HTR-8/SVneo (cell line): ENCODE results near the gene PNKD.
"Not testable (repeated sequence)": the region's sequence is repeated elsewhere in the genome, so short reads cannot be mapped to it uniquely, and the experiment has no call there.

ENCODE experiments used
- DNase-seq: peaks from one replicate; pipeline ENCODE4 v3.0.0; 2011; ENCODE audit warnings: low spot score, mixed read lengths; ENCODE audit not compliant: insufficient read length
- FAIRE-seq: peaks from 2 replicates; lab custom pipeline; 2011; peaks lifted over from hg19 to GRCh38; lab: Jason Lieb, UNC

PNKD gene

GRCh38 chr2:218312267-218312756 is 42.0 kb downstream of the PNKD start:
- FAIRE-seq (no peak), DNase-seq (no peak)

DNA sequence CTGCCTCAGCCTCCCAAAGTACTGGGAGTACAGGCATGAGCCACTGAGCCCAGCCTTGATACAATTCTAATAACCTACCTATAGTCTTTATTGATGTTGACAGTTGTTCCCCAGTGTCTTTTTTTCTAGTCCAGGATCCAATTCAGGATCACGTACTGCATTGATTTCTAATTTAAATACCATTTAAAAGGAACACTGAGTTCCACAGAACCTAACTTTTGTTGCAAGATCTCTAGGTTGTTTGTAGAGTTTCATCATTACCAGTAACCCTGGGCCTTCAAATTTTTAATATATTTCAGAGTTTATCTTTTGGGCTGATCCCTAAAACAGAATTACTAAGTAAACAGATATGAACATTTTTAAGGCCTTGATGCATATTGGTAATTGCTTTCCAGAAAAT is 43.0 kb downstream of the PNKD start:
- FAIRE-seq = no peak
- no peak for DNase-seq

GRCh38 chr2:218314764-218315163 is 44.4 kb downstream of the PNKD start:
- DNase-seq, FAIRE-seq: not testable (repeated sequence)

DNA sequence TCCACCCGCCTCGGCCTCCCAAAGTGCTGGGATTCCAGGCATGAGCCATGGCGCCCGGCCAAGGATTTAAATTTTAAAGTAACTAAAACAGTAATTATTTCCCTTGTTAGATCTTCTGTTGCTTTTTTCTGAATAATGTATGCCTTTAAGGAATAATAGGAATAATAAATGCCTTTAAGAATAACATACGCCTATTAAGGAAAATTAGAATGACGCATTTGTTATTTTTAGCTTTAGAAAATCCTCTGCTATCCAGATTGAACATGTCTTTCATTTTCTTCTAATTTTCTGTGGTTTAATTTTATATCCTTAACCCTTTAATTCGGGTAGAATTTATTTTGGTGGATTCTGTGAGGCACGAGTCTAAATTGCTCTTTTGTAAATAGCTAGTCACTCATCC is 45.1 kb downstream of the PNKD start:
- DNase-seq (no peak), FAIRE-seq (no peak)

DNA sequence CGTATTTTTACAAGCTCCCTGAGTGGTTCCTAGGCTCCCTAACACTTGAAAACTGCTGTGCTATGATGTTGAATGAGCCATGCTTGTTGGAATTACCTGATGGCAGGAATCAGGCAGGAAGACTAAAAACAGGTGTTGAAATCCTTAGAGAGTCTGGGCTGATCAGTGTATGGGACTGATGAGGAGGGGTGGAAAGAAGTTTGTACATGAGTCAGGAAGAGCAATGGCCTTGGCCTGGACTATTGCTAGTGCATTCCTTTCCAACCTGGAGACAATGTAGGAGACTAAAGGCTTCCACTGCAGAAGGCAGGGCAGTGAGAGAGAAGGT is 46.9 kb downstream of the PNKD start:
- DNase-seq = no peak
- no peak for FAIRE-seq

- no peak for DNase-seq
- no peak for FAIRE-seq
These were observed 47.5 kb downstream of the PNKD start for GRCh38 chr2:218317835-218318234.

DNA sequence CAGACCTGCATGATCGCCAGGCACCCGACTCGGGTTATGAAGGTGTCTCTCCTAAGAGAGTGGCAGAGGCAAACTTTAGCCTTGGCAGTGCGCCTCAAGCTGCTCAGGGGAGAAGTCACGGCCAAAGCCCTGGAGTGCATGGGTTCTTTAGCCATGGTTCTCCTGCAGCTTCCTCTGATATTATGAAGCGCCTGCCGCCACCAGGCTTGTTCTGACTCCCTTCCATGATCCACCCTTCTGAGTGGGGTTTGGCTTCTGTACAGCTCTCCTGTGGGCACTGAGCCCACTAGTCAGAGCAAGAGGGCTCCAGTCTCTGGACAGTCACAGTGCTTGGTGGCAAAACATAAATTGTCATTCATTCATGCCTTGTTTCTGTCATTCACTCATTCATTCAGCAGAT is 47.9 kb downstream of the PNKD start:
- FAIRE-seq (no peak), DNase-seq (no peak)

- FAIRE-seq = no peak
These were observed 49.6 kb downstream of the PNKD start for GRCh38 chr2:218319813-218320365.

GRCh38 chr2:218320704-218321336 is 50.5 kb downstream of the PNKD start:
- FAIRE-seq (no peak), DNase-seq (no peak)

More at GRCh38 chr2:218319813-218320365, 49.6 kb downstream of the PNKD start:
- no peak for DNase-seq

DNA sequence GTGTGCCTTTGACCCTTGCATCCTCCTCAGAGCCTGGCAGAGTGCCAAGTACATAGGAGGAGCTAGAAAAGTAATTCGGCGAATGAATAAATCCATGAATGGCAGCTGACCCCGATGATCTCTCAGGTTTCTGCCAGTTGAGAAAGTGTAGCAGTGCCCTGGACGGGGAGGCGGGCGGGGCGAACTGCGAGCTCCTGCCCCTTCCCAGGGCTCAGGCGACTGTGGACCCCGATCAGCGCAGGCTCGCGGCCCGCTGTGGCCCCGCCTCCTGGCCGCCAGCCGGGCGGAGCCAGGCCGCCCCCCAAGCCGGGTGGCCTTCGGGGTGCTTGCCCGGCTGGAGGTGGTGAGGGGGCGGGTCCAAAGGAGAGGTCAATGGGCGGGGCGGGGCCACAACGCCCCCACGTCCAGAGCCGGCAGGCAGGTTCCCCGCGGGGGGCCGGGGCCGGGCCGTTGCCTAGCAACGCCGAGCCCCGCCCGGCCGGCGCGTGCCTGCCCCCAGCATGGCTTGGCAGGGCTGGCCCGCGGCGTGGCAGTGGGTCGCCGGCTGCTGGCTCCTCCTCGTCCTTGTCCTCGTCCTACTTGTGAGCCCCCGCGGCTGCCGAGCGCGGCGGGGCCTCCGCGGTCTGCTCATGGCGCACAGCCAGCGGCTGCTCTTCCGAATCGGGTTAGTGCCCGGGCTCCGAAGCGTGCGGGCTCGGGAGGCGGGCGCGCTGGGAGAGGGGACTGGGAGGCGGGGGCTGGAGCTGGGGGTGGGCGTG is 52.6 kb downstream of the PNKD start:
- DNase-seq (peak; percentile 92), FAIRE-seq (peak; percentile 78)

- FAIRE-seq (peak; percentile 66), DNase-seq (peak; percentile 83)
These were observed 53.5 kb downstream of the PNKD start for GRCh38 chr2:218323526-218324472.

- DNase-seq = no peak
- no peak for FAIRE-seq
These were observed 55.3 kb downstream of the PNKD start for GRCh38 chr2:218325566-218326160.

- FAIRE-seq (no peak), DNase-seq (no peak)
These were observed 56.0 kb downstream of the PNKD start for GRCh38 chr2:218326315-218326714.

GRCh38 chr2:218327451-218328210 is 57.3 kb downstream of the PNKD start:
- FAIRE-seq (no peak), DNase-seq (no peak)

GRCh38 chr2:218328294-218328693 is 58.0 kb downstream of the PNKD start:
- DNase-seq (no peak), FAIRE-seq (no peak)

DNA sequence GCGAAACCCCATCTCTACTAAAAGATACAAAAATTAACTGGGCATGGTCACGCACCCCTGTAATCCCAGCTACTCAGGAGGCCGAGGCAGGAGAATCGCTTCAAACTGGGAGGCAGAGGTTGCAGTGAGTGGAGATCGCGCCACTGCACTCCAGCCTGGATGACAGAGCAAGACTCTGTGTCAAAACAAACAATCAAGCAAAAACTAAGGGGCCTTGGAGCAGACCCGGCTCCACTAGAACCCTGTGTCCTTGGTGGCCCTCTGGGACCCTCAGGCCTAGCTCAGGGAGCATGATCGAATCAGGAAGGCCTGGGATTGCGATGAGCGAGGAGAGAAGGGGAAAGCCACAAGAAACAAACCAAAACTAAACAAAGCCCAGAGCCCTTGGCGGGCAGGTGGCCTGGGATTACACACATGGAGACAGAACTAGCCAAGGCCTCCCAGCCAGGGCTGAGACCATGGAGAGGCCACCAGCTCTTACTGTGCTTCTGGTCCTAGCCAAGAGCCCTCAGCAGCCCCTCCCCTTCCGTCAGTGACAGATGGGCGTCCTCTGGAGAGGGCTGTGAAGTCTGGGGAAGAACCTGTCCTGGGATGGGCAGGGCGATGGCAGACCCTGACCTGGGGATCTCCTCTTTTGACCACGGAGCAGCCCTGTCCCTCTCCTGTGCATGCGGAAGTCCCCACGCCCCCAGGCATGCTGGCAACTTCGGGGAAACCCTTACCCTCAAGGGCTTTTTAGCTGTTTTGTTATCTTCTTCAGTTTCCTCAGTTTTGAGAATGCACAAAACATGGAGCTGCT is 58.9 kb downstream of the PNKD start:
- no peak for FAIRE-seq

DNA sequence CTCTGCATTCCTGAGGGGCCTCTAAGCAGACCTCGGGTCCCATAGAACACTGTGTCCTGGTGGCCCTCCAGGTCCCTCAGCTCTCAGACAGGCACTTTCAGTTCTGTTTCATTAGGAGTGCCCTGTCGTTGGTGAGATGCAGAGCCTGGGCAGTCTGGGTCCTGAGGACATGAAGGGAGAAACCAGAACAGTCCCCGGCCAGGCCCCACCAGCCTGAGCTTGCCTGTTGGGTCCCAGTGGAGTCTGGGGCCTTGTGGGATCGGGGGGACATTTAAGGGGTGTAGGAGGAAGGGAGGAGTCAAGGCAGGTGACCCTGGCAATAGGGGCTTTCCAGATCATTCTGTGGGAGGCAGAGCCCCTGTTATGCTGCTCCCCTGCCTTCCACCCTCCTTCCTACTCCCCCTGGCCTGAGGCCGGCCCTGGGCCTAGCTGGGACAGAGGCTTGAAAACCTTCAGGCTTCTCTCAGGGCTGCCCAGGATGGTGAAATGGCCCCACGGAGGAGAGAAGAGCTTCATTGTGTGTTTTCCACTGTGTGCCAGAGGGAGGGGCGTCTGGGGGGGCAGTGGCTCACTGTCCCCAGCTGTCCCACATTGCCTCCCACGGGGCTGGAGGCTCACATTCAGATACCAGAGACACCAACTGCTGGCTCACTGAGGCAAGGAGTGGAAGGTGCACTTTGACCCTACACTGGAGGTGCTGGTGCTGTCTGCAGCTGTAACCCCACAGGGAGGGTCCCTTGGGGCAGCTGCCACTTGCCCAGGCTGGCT is 59.7 kb downstream of the PNKD start:
- no peak for FAIRE-seq

More for the DNA sequence above, 58.9 kb downstream of the PNKD start:
- DNase-seq = no peak

DNA sequence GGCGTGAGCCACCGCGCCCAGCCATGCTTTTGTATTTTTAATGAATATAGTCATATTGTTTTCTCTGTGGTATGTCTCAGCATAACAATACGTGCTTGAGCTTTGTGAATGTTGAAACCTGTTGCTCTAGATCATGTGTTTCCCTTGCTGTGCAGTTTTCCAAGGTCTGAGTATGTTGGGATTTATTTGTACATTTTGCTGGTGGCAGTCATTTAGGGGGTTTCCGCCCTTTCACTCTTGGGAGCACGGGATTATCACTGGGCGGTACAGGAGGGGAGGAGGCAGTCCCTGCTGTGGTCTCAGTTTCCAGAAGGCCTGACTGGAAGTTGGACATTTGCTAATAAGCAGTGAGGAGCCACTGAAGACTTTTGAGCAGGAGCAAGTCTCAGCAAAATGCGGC is 61.4 kb downstream of the PNKD start:
- FAIRE-seq (no peak), DNase-seq (no peak)

More for the DNA sequence above, 59.7 kb downstream of the PNKD start:
- no peak for DNase-seq
